HG02840 (cell line): ENCODE measurements around the gene ADGRF3.
"Not testable (repeated sequence)": the region's sequence is repeated elsewhere in the genome, so short reads cannot be mapped to it uniquely, and the experiment has no call there.

Source experiments
- ATAC-seq: cut with Tn5 transposase; IDR thresholded peaks from one replicate; pipeline ENCODE4 v1.9.1; 2021; ENCODE audit warnings: mild to moderate bottlenecking, moderate library complexity, moderate number of reproducible peaks; ENCODE audit not compliant: unreplicated experiment, low FRiP score

Gene ADGRF3

DNA sequence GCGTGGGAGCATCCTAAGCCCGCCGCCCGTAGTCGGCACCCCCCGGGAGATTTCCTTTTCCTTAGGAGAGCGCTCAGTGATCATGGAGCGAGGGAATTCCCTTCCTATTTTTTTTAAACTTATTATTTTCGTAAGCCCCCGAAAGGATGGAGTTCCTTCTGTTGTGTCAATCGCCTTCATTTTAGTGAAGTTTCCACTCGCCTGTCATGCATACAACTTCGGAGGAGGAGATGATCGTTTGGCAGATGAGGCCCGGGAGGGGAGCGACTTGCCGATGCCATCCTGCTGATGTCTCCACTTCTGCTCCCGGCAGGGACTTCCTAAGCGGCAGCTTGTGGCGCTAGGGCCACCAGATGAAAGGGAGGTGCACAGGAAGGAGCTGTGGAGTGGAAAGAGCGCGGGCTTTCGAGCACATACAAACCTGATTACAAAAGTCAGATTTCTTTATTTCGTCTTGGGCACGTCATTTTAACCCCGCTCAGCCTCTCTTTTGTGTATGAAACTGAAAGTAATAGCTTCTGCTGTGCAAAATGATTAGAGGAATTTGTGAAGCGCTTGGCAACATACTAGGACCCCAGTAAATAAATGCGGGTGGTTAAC lies at the start of gene ADGRF3:
TSS of gene ADGRF3 (minus strand) at position 336 of the 600 bp plus-strand sequence. CDS start 555 bp downstream, outside the sequence.
- ATAC-seq = no peak

DNA sequence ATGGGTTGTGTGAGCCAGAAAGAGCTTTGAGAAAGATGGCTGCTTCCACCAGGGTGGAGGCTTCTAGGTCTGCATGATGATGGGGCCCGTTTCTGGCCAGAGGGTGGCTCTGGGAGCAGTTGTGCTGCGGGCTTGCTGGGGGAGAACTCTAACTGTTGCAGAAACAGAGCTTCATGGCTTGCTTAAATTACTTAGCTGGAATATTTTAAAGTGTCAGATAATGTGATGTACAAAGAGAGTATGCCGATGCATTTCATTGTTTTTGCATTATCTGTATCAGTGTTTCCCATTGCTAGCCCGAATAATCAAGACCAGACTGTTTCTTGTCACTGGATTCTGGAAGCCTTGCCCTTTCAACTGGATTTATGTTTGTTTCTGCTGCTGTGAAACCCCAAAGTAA lies 48.8 kb upstream of the ADGRF3 start:
- no peak for ATAC-seq

DNA sequence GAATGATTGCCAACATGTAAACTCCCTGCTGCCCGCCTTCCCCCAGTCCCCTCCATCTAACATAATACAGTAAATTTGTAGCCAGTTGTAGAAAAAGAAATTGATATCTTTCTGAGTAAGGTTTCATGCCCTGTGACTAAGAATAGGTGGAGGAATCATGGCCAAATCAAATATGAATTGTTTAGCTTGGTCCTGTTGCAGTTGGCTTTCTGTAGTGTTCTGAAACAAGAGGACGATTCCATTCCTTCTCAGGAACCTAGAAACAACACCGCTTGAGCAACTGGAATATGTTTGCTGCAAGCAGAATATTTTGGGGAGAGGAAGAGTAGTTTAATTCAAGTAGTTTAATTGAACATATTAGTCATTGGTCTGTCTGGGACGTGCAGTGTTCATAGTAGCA lies 48.1 kb upstream of the ADGRF3 start:
- no peak for ATAC-seq

- no peak for ATAC-seq
Observed at GRCh38 chr2:26387189-26387588, 40.6 kb upstream of the ADGRF3 start.

DNA sequence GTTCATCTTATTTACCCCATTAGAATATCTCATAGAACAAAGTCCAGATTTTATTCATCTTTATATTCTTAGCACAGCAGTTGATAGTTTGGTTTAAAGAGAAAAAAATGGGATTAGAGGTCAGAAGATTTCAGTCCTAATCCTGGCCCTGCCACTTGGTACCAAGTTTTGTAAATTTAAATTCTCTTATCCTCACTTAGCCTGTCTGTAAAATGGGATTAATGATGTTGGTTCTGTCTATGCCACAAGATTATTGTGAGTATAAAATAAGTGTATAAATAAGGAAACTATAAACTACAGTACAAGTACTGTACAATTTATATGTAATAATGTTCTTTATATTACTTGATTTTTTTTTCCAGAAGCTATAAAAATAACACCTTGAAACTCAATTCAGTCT lies 38.0 kb upstream of the ADGRF3 start:
- no peak for ATAC-seq

GRCh38 chr2:26384183-26384582 lies 37.6 kb upstream of the ADGRF3 start:
- ATAC-seq = no peak

GRCh38 chr2:26382564-26382963 lies 36.0 kb upstream of the ADGRF3 start:
- ATAC-seq = no peak

GRCh38 chr2:26380281-26380680 lies 33.7 kb upstream of the ADGRF3 start:
- ATAC-seq = no peak

DNA sequence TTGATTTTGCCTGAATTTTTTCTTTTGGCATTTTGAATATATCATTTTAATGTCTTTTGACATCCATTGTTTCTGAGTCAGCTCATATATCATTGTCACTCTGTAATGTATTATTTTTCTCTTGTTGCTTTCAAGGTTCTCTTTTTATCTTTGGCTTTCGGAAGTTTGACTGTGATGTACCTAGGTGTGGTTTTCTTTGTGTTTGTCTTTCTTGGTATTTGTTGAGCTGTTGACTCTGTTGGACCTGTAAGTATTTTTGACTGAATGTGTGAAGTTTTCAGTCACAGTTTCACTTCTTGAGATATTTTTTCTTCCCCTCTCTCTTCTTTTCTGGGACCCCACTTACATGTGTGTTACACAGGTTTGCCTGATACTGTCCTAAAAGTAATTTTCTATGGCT lies 30.2 kb upstream of the ADGRF3 start:
- ATAC-seq = no peak

DNA sequence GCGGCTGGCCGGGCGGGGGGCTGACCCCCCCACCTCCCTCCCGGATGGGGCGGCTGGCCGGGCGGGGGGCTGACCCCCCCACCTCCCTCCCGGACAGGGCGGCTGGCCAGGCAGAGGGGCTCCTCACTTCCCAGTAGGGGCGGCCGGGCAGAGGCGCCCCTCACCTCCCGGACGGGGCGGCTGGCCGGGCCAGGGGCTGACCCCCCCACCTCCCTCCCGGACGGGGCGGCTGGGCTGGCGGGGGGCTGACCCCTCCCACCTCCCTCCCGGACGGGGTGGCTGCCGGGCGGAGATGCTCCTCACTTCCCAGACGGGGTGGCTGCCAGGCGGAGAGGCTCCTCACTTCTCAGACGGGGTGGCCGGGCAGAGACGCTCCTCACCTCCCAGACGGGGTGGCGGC lies 24.3 kb upstream of the ADGRF3 start:
- not testable (repeated sequence) for ATAC-seq

GRCh38 chr2:26369664-26370063 lies 23.1 kb upstream of the ADGRF3 start:
- ATAC-seq = not testable (repeated sequence)

DNA sequence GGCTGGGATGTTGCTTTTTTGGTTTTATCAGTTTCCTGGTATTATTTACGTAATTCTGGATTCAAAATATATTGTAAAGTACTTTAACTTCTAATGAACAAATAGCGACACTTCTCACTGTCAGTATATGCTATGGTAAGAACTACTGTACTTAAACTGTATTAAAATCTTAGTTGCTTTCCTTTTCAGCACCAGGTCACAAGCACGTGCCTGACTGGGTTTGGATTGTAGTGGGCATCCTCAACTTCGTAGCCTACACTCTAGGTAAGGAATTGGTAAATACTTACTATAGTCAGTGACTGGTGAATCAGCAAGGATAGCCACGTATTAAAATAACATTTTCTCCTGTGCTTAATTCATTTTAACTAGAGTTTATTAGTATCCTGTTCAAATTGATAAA lies 20.4 kb upstream of the ADGRF3 start:
- no peak for ATAC-seq

- no peak for ATAC-seq
Observed at GRCh38 chr2:26364669-26365068, 18.1 kb upstream of the ADGRF3 start.

DNA sequence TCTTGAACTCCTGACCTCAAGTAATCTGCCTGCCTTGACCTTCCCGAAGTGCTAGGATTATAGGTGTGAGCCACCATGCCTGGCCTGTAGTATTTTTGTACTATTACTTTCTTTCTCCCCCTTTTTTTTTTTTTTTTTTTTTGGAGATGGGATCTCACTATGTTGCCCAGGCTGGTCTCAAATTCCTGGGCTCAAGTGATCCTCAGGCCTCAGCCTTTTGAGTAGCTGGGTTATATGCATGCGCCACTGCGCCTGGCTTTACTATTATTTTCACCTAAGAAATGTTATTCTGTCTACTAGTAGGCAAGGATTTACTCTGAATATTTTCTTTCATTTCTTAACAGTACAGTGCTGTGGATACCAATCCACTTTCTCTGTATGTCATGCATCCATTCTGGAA lies 17.4 kb upstream of the ADGRF3 start:
- ATAC-seq = no peak

GRCh38 chr2:26363323-26363722 lies 16.7 kb upstream of the ADGRF3 start:
- no peak for ATAC-seq

- ATAC-seq = no peak
Observed at GRCh38 chr2:26359886-26360473, 13.4 kb upstream of the ADGRF3 start.

DNA sequence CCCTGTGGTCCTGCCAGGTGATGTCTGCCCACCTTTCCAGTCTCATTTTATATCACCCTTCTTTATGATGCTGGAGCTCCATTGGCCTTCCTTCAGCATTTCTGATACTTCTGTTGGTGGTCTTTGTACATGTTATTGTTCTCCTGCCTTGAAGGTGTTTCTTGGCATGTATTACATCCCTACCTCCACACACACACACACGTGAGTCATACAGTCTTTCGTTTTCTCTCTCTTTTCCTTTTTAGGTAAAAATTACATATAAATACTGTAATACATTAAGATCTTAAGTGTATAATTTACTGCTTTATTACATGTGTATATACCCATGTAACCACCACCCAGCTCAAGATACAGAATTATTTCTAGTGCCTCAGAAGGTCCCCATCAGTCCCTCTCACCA lies 10.2 kb upstream of the ADGRF3 start:
- ATAC-seq = no peak

GRCh38 chr2:26356111-26356510 lies 9.5 kb upstream of the ADGRF3 start:
- no peak for ATAC-seq

- ATAC-seq = no peak
Observed at GRCh38 chr2:26355038-26355995, 8.7 kb upstream of the ADGRF3 start.

DNA sequence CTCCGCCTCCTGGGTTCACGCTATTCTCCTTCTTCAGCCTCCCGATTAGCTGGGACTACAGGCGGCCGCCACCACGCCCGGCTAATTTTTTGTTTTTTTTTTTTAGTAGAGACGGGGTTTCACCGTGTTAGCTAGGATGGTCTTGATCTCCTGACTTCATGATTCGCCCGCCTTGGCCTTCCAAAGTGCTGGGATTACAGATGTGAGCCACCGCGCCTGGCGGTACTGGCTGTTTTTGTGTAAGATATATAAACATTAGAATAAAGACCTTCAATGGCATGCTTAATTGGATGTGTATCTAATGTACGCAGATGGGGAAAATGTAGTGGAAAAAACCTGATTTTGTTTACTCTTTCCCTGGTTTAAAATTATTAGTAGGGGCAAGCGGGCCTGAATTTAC lies 7.9 kb upstream of the ADGRF3 start:
- ATAC-seq = not testable (repeated sequence)

- ATAC-seq = no peak
Observed at GRCh38 chr2:26352892-26353291, 6.3 kb upstream of the ADGRF3 start.
